GM21360 (cell line): ENCODE data around the gene GCSAM.

Experiments used
- ATAC-seq: cut with Tn5 transposase; IDR thresholded peaks from one replicate; pipeline ENCODE4 v1.9.1; 2021; ENCODE audit warnings: mild to moderate bottlenecking, moderate library complexity; ENCODE audit not compliant: unreplicated experiment

GCSAM gene

GRCh38 chr3:112109322-112109721 is 23.7 kb downstream of the GCSAM start:
- no peak for ATAC-seq

GRCh38 chr3:112104774-112105173 is 28.3 kb downstream of the GCSAM start:
- ATAC-seq: no peak

GRCh38 chr3:112101916-112102315 is 31.1 kb downstream of the GCSAM start:
- no peak for ATAC-seq

- ATAC-seq: no peak
Observed at GRCh38 chr3:112097378-112097777, 35.7 kb downstream of the GCSAM start.

- no peak for ATAC-seq
Observed at GRCh38 chr3:112096176-112096575, 36.9 kb downstream of the GCSAM start.

GRCh38 chr3:112095731-112096130 is 37.3 kb downstream of the GCSAM start:
- no peak for ATAC-seq

GRCh38 chr3:112093180-112093522 is 39.9 kb downstream of the GCSAM start:
- no peak for ATAC-seq

- peak; percentile 71 for ATAC-seq
Observed at GRCh38 chr3:112092496-112093179, 40.4 kb downstream of the GCSAM start.

- no peak for ATAC-seq
Observed at GRCh38 chr3:112090887-112091586, 42.0 kb downstream of the GCSAM start.

- ATAC-seq: no peak
Observed at GRCh38 chr3:112089956-112090886, 42.8 kb downstream of the GCSAM start.

- ATAC-seq: no peak
Observed at GRCh38 chr3:112088944-112089343, 44.1 kb downstream of the GCSAM start.

GRCh38 chr3:112087746-112088145 is 45.3 kb downstream of the GCSAM start:
- no peak for ATAC-seq

GRCh38 chr3:112086875-112087524 is 46.0 kb downstream of the GCSAM start:
- ATAC-seq: no peak

GRCh38 chr3:112086076-112086854 is 46.8 kb downstream of the GCSAM start, which contains the start of gene C3orf52:
C3orf52 (plus strand) TSS chr3:112086389; CDS start chr3:112086408, 19 bp downstream.
- peak; percentile 80 for ATAC-seq

- ATAC-seq: no peak
Observed at GRCh38 chr3:112085735-112086075, 47.3 kb downstream of the GCSAM start.

- ATAC-seq: no peak
Observed at GRCh38 chr3:112084980-112085705, 47.9 kb downstream of the GCSAM start.

- no peak for ATAC-seq
Observed at GRCh38 chr3:112083239-112083638, 49.8 kb downstream of the GCSAM start.

- ATAC-seq: no peak
Observed at GRCh38 chr3:112078125-112079083, 54.6 kb downstream of the GCSAM start.
